GM23338 (cell line): Measurements from ENCODE around the gene PTPRJ. TPM values are rescaled to one million over a fixed set of nuclear protein-coding genes. Genes with fewer than 3 reads are reported as not detected.

Experiments used
- NANOG ChIP-seq: IDR thresholded peaks from 2 replicates; pipeline ENCODE4 v1.6.1; 2016; ENCODE audit warnings: antibody characterized with exemption, borderline replicate concordance
- REST ChIP-seq: IDR thresholded peaks from one replicate; pipeline ENCODE4 v1.6.1; 2018; ENCODE audit warnings: antibody characterized with exemption; ENCODE audit not compliant: unreplicated experiment
- ZNF114 ChIP-seq: fragments of 250-450 bp; sonication (Bioruptor Pico); IDR thresholded peaks from 2 replicates; pipeline ENCODE4 v1.5.0; 2020; ENCODE audit warnings: mild to moderate bottlenecking, moderate library complexity
- ZNF462 ChIP-seq: fragments of 250-450 bp; sonication (Bioruptor Pico); IDR thresholded peaks from 2 replicates; pipeline ENCODE4 v1.5.0; 2020; ENCODE audit warnings: mild to moderate bottlenecking, moderate library complexity
- polyA plus RNA-seq: library from polyadenylated mRNA; unstranded; fragments of >200 nt; fragmentation: Nextera tagmentation; extraction: Ambion mirVana; gene quantifications from 2 replicates; pipeline ENCODE4 v1.2.1, GENCODE V29; 2016
- total RNA-seq: library from RNA; depleted of rRNA; stranded (reverse); fragments of >200 nt; shearing (Covaris generic); gene quantifications from 2 replicates; pipeline ENCODE4 v1.2.3, GENCODE V29; 2014

The PTPRJ gene
- total and polyA plus RNA-seq, 2 experiments from 2014 or later: 4.2 to 16.0 TPM

DNA sequence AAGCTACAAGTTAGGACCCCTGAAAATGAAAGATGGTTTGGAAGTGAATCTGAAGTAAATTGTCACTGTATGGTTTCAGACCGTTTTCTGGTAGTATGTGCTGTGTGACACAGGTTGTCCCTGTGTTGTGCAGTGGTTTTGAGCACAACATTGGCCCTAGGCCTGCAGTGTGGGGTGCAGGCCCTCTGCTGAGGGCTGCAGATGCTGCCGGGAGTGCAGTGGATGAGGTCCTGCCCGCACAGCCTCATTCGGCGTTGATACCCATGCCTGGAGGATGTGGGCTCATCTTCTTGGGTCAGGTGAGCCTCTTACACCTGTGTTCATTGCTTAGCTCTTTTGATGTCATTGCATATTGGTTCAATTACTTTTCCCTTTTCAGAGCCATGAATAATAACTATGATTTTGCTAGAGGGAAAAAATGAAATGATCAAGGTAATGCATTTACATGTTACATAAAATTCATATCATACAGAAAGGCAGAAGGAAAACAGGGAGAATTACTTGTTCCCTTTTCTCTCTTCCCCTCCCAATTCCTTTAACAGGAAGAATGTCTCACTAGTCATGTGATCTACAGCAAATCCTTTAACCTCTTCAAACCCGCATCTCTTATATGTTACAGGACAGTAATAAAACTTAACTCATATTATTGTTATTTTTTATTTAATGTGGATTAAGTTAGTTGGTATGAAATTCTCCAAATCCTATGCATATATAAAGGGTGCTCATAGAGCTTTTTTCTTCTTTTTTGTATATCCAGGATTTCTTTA, 48.7 kb downstream of the PTPRJ start (continued):
- TF ChIP-seq REST (no peak), ZNF462 (CRISPR knock-in tag) (no peak), ZNF114 (CRISPR knock-in tag) (no peak), NANOG (no peak)
